Neural progenitor cell (in vitro differentiated cells): ENCODE measurements around the gene ZFP69B. TPM values are rescaled to one million over a fixed set of nuclear protein-coding genes. Genes with fewer than 3 reads are reported as not detected.

ENCODE experiments used
- DNase-seq: peaks from one replicate; pipeline ENCODE4 v3.0.0-alpha.2; 2016; ENCODE audit warnings: low spot score
- H2AFZ ChIP-seq: fragments of 200-600 bp; sonication (generic); replicated peaks from 2 replicates; pipeline ENCODE4 v1.6.1; 2016; ENCODE audit warnings: antibody characterized with exemption
- H3F3A ChIP-seq: fragments of 200-600 bp; sonication (generic); 2 replicates; pipeline ENCODE4 v1.6.1; 2016; ENCODE audit warnings: antibody characterized with exemption, low read depth
- H3K27ac ChIP-seq: fragments of 200-600 bp; sonication (generic); 2 replicates; pipeline ENCODE4 v1.5.1; 2016; ENCODE audit warnings: mild to moderate bottlenecking
- H3K27me3 ChIP-seq: fragments of 200-600 bp; sonication (generic); 2 replicates; pipeline ENCODE4 v1.6.1; 2016; ENCODE audit warnings: mild to moderate bottlenecking, moderate library complexity
- H3K36me3 ChIP-seq: fragments of 200-600 bp; sonication (generic); 2 replicates; pipeline ENCODE4 v1.5.1; 2016
- H3K4me1 ChIP-seq: fragments of 200-600 bp; sonication (generic); 2 replicates; pipeline ENCODE4 v1.6.1; 2016; ENCODE audit warnings: mixed run types
- H3K4me2 ChIP-seq: fragments of 200-600 bp; sonication (generic); 2 replicates; pipeline ENCODE4 v1.6.1; 2016
- H3K4me3 ChIP-seq: fragments of 200-600 bp; sonication (generic); 2 replicates; pipeline ENCODE4 v1.5.1; 2016
- H3K79me2 ChIP-seq: fragments of 200-600 bp; sonication (generic); 2 replicates; pipeline ENCODE4 v1.6.1; 2016; ENCODE audit warnings: low read depth
- H3K9ac ChIP-seq: fragments of 200-600 bp; sonication (generic); 2 replicates; pipeline ENCODE4 v1.6.1; 2016
- H3K9me3 ChIP-seq: fragments of 200-600 bp; sonication (generic); 2 replicates; pipeline ENCODE4 v1.5.1; 2016; ENCODE audit warnings: low read depth
- H4K20me1 ChIP-seq: fragments of 200-600 bp; sonication (generic); 2 replicates; pipeline ENCODE4 v1.6.1; 2016; ENCODE audit warnings: low read depth
- H3K27ac Mint-ChIP-seq: 3 replicates; pipeline ENCODE4 v1.8.0; 2021; ENCODE audit warnings: mixed read lengths
- H3K27me3 Mint-ChIP-seq: 2 replicates; pipeline ENCODE4 v1.8.0; 2022; ENCODE audit warnings: low read depth, mild to moderate bottlenecking, inconsistent platforms, moderate library complexity, mixed read lengths; ENCODE audit not compliant: insufficient read depth
- H3K36me3 Mint-ChIP-seq: 3 replicates; pipeline ENCODE4 v1.8.0; 2021; ENCODE audit warnings: mixed read lengths
- H3K4me1 Mint-ChIP-seq: 3 replicates; pipeline ENCODE4 v1.8.0; 2021; ENCODE audit warnings: mixed read lengths
- H3K4me3 Mint-ChIP-seq: 3 replicates; pipeline ENCODE4 v1.8.0; 2021; ENCODE audit warnings: mild to moderate bottlenecking, moderate library complexity, mixed read lengths
- H3K9me3 Mint-ChIP-seq: 3 replicates; pipeline ENCODE4 v1.8.0; 2020; ENCODE audit warnings: mixed read lengths
- EZH2 ChIP-seq: fragments of 200-600 bp; sonication (generic); IDR thresholded peaks from 2 replicates; pipeline ENCODE4 v1.6.1; 2017; ENCODE audit warnings: antibody characterized with exemption, mild to moderate bottlenecking, moderate library complexity
- EZH2phosphoT487 ChIP-seq: fragments of 200-600 bp; sonication (generic); IDR thresholded peaks from 2 replicates; pipeline ENCODE4 v1.6.1; 2017; ENCODE audit warnings: antibody characterized with exemption
- total RNA-seq: library from RNA; depleted of rRNA; stranded (reverse); fragments of >200 nt; gene quantifications from 2 replicates; pipeline ENCODE4 v1.2.3, GENCODE V29; 2015; ENCODE audit warnings: low replicate concordance
- TF ChIP-seq, protein P1 (sequence below): fragments of 200-600 bp; sonication (generic); IDR thresholded peaks from 2 replicates; pipeline ENCODE4 v1.5.1; 2017; ENCODE audit warnings: antibody characterized with exemption, mild to moderate bottlenecking

ZFP69B gene
- total RNA-seq, 1 donor from 2014 or later, result 17.1 TPM

DNA sequence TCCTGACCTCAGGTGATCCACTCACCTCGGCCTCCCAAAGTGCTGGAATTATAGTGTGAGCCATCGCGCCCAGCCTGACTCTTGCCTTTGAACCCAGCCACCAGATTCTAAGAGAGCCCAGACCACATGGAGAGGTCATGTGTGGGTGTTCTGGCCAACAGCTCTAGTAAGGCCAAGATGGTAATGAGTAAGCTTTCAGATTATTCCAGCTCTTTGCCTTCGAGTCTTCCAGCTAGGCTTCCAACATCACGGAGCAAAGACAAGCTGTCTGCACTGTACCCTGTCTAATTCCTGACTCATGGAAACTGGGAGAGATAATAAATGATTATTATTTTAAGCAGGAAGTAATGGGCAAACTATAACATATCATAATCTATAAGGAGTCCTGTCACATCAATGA is 14.8 kb upstream of the ZFP69B start:
- Mint-ChIP-seq H3K4me3 (no peak overlapping the region), H3K36me3 (no peaks in the 10 kb centered on the region), H3K9me3 (no peaks in the 10 kb centered on the region), H3K27ac (no peak overlapping the region), H3K27me3 (no peaks in the 10 kb centered on the region), H3K4me1 (no peaks in the 10 kb centered on the region)
- H3K27me3 ChIP-seq, result no peaks in the 10 kb centered on the region
- H3K9ac ChIP-seq, result no peak overlapping the region
- no peaks in the 10 kb centered on the region for H4K20me1 ChIP-seq
- no peak overlapping the region for H2AFZ ChIP-seq
- H3F3A ChIP-seq, result no peaks in the 10 kb centered on the region
- no peak overlapping the region for H3K27ac ChIP-seq
- no peaks in the 10 kb centered on the region for H3K36me3 ChIP-seq
- no peak overlapping the region for H3K4me2 ChIP-seq
- DNase-seq, result no peak
- no peak overlapping the region for H3K4me3 ChIP-seq
- H3K79me2 ChIP-seq, result no peaks in the 10 kb centered on the region
- TF ChIP-seq, protein P1, sequence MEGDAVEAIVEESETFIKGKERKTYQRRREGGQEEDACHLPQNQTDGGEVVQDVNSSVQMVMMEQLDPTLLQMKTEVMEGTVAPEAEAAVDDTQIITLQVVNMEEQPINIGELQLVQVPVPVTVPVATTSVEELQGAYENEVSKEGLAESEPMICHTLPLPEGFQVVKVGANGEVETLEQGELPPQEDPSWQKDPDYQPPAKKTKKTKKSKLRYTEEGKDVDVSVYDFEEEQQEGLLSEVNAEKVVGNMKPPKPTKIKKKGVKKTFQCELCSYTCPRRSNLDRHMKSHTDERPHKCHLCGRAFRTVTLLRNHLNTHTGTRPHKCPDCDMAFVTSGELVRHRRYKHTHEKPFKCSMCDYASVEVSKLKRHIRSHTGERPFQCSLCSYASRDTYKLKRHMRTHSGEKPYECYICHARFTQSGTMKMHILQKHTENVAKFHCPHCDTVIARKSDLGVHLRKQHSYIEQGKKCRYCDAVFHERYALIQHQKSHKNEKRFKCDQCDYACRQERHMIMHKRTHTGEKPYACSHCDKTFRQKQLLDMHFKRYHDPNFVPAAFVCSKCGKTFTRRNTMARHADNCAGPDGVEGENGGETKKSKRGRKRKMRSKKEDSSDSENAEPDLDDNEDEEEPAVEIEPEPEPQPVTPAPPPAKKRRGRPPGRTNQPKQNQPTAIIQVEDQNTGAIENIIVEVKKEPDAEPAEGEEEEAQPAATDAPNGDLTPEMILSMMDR, result no peak
- TF ChIP-seq EZH2, result no peak
- no peak for TF ChIP-seq EZH2phosphoT487
- no peaks in the 10 kb centered on the region for H3K4me1 ChIP-seq
- H3K9me3 ChIP-seq, result no peaks in the 10 kb centered on the region

DNA sequence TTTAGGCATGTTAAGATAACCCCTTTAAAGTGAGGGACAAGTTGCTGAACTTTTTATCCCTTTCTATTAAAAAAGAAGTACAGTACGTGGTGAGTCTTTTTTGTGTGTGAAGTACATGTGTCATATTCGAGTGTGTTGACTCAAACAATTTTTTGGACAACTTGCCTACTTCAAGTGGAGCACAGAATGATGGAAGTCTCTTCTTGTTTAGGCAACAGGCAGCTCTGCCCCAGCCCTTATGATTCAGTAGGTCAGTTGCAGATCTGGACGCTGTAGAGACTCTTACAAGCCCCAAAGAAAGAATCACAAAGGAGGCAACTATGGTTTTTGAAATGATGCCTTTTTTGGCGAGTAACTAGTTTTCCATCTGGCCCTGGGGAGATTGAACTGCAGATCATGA is 14.4 kb upstream of the ZFP69B start:
- DNase-seq, result no peak
- H3F3A ChIP-seq, result no peaks in the 10 kb centered on the region
- H2AFZ ChIP-seq, result no peak overlapping the region
- no peaks in the 10 kb centered on the region for H3K79me2 ChIP-seq
- H3K9ac ChIP-seq, result no peak overlapping the region
- Mint-ChIP-seq H3K36me3 (no peaks in the 10 kb centered on the region), H3K4me3 (no peak overlapping the region), H3K27ac (no peak overlapping the region), H3K27me3 (no peaks in the 10 kb centered on the region), H3K4me1 (no peaks in the 10 kb centered on the region), H3K9me3 (no peaks in the 10 kb centered on the region)
- H3K36me3 ChIP-seq, result no peaks in the 10 kb centered on the region
- no peaks in the 10 kb centered on the region for H3K4me1 ChIP-seq
- TF ChIP-seq EZH2phosphoT487 (no peak), EZH2 (no peak)
- TF ChIP-seq, protein P1, result no peak
- no peak overlapping the region for H3K4me2 ChIP-seq
- H3K9me3 ChIP-seq, result no peaks in the 10 kb centered on the region
- no peak overlapping the region for H3K27ac ChIP-seq
- H4K20me1 ChIP-seq, result no peaks in the 10 kb centered on the region
- H3K4me3 ChIP-seq, result no peak overlapping the region
- no peaks in the 10 kb centered on the region for H3K27me3 ChIP-seq

DNA sequence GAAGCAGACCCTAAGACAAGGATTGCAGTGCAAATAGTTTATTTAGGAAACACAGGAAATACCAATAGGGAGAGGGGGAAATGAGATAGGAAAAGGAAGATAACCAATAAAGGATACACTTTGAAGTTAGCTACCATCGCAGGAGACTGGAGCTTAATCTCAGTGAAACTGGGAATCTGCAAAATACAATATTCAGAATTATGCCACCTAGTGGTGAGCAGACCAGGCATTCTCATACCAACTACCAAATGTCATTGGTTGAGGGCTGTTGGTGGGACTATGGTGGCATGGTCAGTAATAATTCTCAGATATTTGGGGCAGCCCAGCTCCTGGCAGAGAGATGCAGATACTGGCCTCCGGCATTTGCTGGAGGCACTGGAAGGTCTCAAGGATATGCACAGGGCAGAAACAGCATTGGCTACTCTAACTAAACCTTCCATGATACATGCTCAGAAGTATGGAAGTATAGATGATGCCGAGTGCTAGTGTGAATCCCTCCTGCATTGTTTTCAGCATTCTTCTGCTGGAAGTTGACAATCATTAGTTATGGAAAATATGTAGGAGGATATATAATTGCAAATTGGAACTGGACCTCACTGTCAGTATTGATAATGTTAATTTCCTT is 11.8 kb upstream of the ZFP69B start:
- H3K4me1 ChIP-seq, result no peaks in the 10 kb centered on the region

More for the DNA sequence above, 11.8 kb upstream of the ZFP69B start:
- Histone ChIP-seq H3F3A (no peaks in the 10 kb centered on the region), H4K20me1 (no peaks in the 10 kb centered on the region), H3K36me3 (no peaks in the 10 kb centered on the region), H2AFZ (no peak overlapping the region), H3K27ac (no peak overlapping the region), H3K4me2 (no peak overlapping the region), H3K9me3 (no peaks in the 10 kb centered on the region), H3K79me2 (no peaks in the 10 kb centered on the region), H3K9ac (no peak overlapping the region), H3K27me3 (no peaks in the 10 kb centered on the region), H3K4me3 (no peak overlapping the region)
- DNase-seq, result peak; percentile 38
- TF ChIP-seq EZH2 (no peak), EZH2phosphoT487 (no peak)
- TF ChIP-seq, protein P1, result peak; percentile 75
- H3K4me3 Mint-ChIP-seq, result no peak overlapping the region
- H3K4me1 Mint-ChIP-seq, result no peaks in the 10 kb centered on the region
- H3K27me3 Mint-ChIP-seq, result no peaks in the 10 kb centered on the region
- no peaks in the 10 kb centered on the region for H3K9me3 Mint-ChIP-seq
- no peak overlapping the region for H3K27ac Mint-ChIP-seq
- H3K36me3 Mint-ChIP-seq, result no peaks in the 10 kb centered on the region
